Neutrophil (primary cell): ENCODE measurements around the gene PLK3.
"Not testable (repeated sequence)": the region's sequence is repeated elsewhere in the genome, so short reads cannot be mapped to it uniquely, and the experiment has no call there.

Source experiments
- H3K27ac ChIP-seq: fragments of 200-600 bp; sonication (generic); 2 replicates; pipeline ENCODE4 v1.5.1; 2016; ENCODE audit warnings: mild to moderate bottlenecking, moderate library complexity
- H3K27me3 ChIP-seq: fragments of 200-600 bp; sonication (generic); 2 replicates; pipeline ENCODE4 v1.6.0; 2016; ENCODE audit warnings: mild to moderate bottlenecking
- H3K36me3 ChIP-seq: fragments of 200-600 bp; sonication (generic); 2 replicates; pipeline ENCODE4 v1.5.1; 2017
- H3K4me1 ChIP-seq, 2 experiments: fragments of 200-600 bp in 1 of 2; sonication (generic) in 1 of 2; 1 replicate in 1 of 2; 2 replicates in 1 of 2; pipeline versions ENCODE4 v1.5.1 to v1.6.1; 2013 to 2016; ENCODE audit warnings: low read depth in 1 of 2, low read length in 1 of 2, mild to moderate bottlenecking in 1 of 2, moderate library complexity in 1 of 2; ENCODE audit not compliant: control insufficient read depth in 1 of 2, insufficient read depth in 1 of 2
- H3K4me3 ChIP-seq, 2 experiments: fragments of 200-600 bp in 1 of 2; sonication (generic) in 1 of 2; 1 replicate in 1 of 2; 2 replicates in 1 of 2; pipeline ENCODE4 v1.5.1; 2013 to 2016; ENCODE audit warnings: low read depth in 1 of 2, low read length in 1 of 2, mild to moderate bottlenecking in 1 of 2, moderate library complexity in 1 of 2
- H3K9me3 ChIP-seq: fragments of 200-600 bp; sonication (generic); 2 replicates; pipeline ENCODE4 v1.5.1; 2016
- TF ChIP-seq, protein P1 (sequence below): fragments of 200-600 bp; sonication (generic); IDR thresholded peaks from 2 replicates; pipeline ENCODE4 v1.5.1; 2016; ENCODE audit warnings: antibody characterized with exemption

PLK3 gene

DNA sequence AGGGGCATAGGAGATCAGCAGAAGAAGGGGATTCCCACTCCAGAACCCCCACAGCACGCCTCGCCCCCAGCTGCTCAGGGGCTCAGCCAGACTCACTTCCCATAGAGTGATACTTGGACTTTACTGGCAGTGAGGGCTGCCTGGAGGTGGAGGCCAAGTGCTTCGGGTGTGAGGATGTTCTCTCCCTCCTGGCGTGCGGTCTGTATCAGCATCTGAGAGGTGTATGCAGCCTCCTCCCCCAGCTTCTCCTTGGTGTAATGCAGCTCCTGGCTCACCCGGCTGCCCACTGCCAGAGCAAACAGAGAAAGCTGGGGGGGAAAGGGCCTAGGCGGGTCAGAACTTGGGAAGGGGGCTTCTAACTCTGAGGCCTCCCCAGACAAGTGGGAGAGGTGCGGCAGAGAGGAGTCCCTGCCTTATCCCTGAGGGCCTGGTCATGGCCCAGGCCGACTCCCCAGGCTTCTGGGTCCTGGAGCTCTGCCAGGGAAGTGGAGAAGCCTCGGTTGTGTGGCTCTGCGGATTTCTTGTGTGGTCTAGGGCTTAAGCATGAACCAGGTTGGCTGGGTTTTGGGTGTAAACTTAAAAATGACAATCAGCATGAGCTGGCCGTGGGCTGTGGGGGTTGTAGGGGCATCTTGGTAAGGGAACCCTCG lies 32.0 kb downstream of the PLK3 start:
- Histone ChIP-seq H3K9me3 (no peaks in the 10 kb centered on the region), H3K27me3 (no peaks in the 10 kb centered on the region), H3K27ac (no peak overlapping the region), H3K36me3 (no peaks in the 10 kb centered on the region), H3K4me1 (peaks cover 45% of the 10 kb centered on the region in 2 experiments), H3K4me3 (no peak overlapping the region)
- TF ChIP-seq, protein P1, sequence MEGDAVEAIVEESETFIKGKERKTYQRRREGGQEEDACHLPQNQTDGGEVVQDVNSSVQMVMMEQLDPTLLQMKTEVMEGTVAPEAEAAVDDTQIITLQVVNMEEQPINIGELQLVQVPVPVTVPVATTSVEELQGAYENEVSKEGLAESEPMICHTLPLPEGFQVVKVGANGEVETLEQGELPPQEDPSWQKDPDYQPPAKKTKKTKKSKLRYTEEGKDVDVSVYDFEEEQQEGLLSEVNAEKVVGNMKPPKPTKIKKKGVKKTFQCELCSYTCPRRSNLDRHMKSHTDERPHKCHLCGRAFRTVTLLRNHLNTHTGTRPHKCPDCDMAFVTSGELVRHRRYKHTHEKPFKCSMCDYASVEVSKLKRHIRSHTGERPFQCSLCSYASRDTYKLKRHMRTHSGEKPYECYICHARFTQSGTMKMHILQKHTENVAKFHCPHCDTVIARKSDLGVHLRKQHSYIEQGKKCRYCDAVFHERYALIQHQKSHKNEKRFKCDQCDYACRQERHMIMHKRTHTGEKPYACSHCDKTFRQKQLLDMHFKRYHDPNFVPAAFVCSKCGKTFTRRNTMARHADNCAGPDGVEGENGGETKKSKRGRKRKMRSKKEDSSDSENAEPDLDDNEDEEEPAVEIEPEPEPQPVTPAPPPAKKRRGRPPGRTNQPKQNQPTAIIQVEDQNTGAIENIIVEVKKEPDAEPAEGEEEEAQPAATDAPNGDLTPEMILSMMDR: no peak

DNA sequence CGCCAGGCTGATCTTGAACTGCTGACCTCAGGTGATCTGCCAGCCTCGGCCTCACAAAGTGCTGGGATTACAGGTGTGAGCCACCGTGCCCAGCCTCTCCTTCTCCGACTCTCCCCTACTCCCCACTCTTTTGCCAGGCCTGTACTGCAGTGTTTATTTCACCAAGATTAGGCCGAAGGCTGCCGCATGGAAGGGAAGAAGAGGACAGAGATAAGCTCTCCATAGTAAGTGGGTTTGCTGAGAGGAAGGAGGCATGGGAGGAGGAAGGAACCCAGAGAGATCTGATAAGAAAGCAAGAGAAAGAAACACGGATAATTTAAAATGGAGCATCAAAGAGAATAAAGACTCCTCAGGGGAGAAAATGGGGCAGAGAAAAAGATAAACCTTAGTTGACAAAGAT lies 34.2 kb downstream of the PLK3 start:
- Histone ChIP-seq H3K27ac (peak overlapping the region; percentile 55), H3K9me3 (no peaks in the 10 kb centered on the region), H3K4me1 (peaks cover 43 to 44% of the 10 kb centered on the region in 2 experiments), H3K36me3 (no peaks in the 10 kb centered on the region), H3K27me3 (no peaks in the 10 kb centered on the region), H3K4me3 (peak overlapping the region in 1 of 2 experiments; percentile 25)
- TF ChIP-seq, protein P1: no peak

DNA sequence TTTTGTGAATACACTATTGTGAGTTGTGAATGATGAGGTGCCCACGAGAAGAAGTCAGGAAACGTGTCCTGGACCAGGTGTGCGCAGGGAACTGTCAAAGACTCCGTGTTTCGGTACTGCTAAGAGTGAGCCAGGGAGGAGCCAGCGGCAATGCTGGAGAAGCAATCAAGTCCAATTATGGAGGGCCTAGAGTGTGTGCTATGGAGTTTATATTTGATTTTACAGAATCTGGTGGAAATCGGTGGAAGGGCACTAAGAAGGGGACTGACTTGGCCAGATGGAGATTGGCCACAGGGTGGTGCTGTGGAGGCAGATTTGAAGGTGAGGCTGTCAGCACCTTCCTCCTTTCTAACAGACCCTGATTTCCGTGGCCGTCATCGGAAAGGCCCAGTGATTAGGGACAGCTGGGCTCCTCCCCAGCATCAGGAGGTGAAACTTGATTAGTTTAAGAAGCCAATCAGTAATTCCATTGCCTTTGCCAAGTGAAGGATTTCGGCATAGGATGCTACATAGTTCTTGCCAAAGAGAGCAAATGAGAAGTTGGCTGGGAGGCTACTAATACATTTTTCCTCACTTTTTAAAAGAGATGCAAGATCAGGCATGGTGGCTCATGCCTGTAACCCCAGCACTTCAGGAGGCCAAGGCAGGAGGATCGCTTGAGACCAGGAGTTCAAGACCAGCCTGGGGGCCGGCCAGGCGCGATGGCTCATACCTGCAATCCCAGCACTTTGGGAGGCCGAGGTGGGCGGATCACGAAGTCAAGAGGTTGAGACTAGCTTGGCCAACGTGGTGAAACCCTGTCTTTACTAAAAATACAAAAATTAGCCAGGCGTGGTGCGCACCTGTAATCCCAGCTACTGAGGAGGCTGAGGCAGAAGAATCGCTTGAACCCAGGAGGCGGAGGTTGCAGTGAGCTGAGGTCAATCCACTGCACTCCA lies 35.8 kb downstream of the PLK3 start:
- Histone ChIP-seq H3K9me3 (no peaks in the 10 kb centered on the region), H3K27ac (peak overlapping the region; percentile 13), H3K27me3 (peaks cover 5% of the 10 kb centered on the region), H3K36me3 (no peaks in the 10 kb centered on the region), H3K4me3 (peak overlapping the region in 1 of 2 experiments; percentile 2), H3K4me1 (peaks cover 28 to 29% of the 10 kb centered on the region in 2 experiments)
- TF ChIP-seq, protein P1: peak; percentile 79

DNA sequence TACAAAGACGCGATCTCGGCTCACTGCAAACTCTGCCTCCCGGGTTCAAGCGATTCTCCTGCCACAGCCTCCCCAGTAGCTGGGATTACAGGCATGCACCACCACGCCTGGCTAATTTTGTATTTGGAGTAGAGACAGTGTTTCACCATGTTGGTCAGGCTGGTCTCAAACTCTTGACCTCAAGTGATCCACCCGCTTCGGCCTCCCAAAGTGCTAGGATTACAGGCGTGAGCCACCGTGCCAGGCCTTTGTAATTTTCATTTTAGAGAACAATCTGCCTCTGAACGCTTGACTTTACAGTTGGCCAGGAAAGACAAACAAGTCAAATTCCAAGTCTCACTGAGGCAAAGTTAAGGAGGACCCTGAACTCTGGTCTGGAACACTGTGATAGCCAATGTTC lies 38.1 kb downstream of the PLK3 start:
- not testable (repeated sequence) for H3K9me3 ChIP-seq, H3K36me3 ChIP-seq, H3K27ac ChIP-seq, H3K4me3 ChIP-seq
- Histone ChIP-seq H3K27me3 (peaks cover 28% of the 10 kb centered on the region), H3K4me1 (peaks cover 21 to 33% of the 10 kb centered on the region in 2 experiments)

DNA sequence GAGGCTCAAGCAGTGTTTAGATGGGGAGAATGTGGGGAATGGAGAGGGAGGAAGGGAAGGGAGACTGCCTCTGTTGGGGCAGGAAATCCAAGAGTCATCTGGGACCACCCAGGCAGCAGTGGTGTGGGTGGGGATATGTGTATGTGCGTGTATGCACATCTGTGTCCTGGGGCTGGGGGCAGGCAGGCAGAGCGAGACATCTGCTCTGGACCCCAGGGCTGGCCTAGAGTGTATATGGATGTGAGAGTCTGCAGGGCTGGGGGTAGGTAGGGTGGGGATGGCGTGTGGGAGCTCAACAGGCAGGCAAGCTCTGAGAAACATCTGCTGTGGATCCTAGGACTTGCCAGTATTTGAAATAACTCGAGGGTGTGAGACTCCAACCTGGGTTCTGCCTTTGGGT lies 39.4 kb downstream of the PLK3 start:
- TF ChIP-seq, protein P1: no peak
- Histone ChIP-seq H3K4me3 (no peak overlapping the region), H3K9me3 (no peaks in the 10 kb centered on the region), H3K27me3 (peaks cover 40% of the 10 kb centered on the region), H3K27ac (no peak overlapping the region), H3K36me3 (no peaks in the 10 kb centered on the region), H3K4me1 (peaks cover 8 to 21% of the 10 kb centered on the region in 2 experiments)

DNA sequence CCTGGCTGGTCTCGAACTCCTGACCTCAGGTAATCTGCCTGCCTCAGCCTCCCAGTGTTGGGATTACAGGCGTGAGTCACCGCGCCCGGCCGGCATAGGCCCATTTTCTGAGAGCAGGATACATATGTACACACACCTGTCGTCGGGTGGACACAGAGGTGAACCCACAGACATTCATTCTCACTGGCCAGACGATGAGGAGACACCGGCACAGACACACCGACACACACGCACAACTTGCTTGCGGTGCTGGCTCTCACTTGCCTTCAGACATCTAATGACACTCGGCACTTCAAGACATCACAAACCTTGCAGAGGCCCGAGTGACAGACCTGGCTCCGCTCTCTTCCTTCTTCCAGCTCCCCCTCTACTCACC lies 42.3 kb downstream of the PLK3 start:
- no peak overlapping the region for H3K27ac ChIP-seq
- no peak overlapping the region for H3K4me3 ChIP-seq
- H3K4me1 ChIP-seq: peaks cover 0 to 9% of the 10 kb centered on the region in 2 experiments
- no peaks in the 10 kb centered on the region for H3K36me3 ChIP-seq
- no peaks in the 10 kb centered on the region for H3K9me3 ChIP-seq
- H3K27me3 ChIP-seq: peaks cover 41% of the 10 kb centered on the region
- TF ChIP-seq, protein P1: no peak
